Retina (tissue), 1 donor: ENCODE measurements around the gene NRF1.

ENCODE experiments used
- DNase-seq: peaks from one replicate; pipeline ENCODE4 v3.0.0-alpha.2; 2016

NRF1 gene

DNA sequence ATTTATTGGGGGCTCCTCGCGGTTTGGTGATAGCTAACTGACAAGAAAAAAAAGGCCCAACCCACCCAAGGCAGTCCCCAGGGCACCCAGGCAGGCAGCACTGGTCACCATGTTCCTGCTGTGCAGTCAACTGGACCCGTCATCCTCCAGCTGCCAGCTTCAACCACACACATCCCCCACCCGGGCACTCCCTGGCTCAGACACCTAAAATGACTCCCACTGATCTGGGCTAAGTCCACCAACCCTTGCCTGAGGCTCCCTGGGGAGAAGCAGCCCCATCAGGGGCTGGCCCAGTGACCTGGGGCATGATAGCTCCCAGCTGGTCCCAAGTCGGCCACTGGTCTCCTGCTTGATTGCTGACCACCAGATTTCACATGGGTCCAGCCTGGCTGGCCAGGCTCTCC lies 161.8 kb downstream of the NRF1 start:
- DNase-seq, result peak; percentile 24

DNA sequence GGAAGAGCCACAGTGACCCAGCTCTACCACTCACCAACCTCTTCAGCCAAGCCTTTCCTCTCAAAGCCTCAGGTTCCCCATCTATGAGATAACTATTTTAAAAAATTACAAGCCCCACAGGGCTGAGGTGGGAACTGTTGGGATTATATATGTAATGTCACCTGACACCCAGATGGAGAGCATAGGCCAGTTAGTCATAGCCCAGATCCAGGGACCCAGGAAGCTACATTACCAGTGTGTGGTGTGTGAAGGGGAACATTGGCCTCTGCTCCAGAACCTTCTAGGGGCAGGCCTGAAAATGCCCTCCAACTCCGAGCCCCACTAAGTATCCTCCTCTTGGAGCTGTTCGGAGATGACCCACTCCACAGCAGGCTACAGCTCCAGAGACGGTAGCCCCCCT lies 162.4 kb downstream of the NRF1 start:
- DNase-seq, result no peak

GRCh38 chr7:129774359-129774758 lies 162.8 kb downstream of the NRF1 start:
- peak; percentile 55 for DNase-seq

GRCh38 chr7:129774871-129775694 lies 163.6 kb downstream of the NRF1 start:
- DNase-seq, result no peak

- DNase-seq, result no peak
Measured at GRCh38 chr7:129775695-129776361, 164.3 kb downstream of the NRF1 start.

- no peak for DNase-seq
Measured at GRCh38 chr7:129776362-129776722, 164.8 kb downstream of the NRF1 start.

GRCh38 chr7:129777195-129777844 lies 165.8 kb downstream of the NRF1 start:
- peak; percentile 60 for DNase-seq

- peak; percentile 71 for DNase-seq
Measured at GRCh38 chr7:129777993-129778769, 166.7 kb downstream of the NRF1 start.

DNA sequence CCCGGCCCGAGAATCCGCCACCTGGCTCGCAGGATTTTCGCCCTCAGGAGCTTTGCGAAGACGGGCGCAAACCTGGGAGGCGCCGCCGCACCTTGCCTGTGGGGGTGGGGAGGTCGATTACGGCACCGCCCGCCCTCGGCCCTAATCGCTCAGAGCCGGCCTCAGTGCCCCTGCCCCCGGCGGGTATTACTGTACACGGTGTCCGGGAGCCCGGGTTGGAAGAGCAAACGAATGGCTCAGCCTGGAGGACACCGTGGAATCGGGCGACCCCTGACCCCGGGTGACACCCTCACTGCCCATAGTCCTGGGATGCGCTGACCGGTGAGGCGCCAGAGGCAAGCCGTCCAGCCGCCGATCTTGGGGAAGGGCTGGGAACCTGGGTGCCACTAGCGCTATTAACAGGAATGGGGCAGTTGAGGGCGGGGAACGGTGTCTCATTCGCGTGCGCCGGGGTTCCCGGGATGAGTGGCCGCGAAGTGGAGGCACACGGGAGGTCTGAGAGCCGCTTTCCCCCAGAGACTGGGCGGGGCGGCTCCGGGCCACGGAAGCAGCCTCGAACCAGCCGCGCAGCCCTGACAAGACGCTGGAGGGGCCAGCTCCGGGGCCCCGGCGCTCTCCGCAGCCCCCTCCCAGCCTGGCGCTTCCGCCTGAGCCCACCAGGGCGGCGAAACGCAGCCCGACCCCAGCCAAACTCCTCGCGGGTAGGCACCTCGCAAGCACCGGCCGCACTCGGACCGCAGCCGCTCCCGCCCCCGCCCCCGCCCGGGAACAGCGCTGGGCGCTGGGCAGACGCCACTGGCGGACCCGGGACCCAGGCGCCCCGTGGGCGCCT lies 167.5 kb downstream of the NRF1 start:
- DNase-seq, result peak; percentile 54

DNA sequence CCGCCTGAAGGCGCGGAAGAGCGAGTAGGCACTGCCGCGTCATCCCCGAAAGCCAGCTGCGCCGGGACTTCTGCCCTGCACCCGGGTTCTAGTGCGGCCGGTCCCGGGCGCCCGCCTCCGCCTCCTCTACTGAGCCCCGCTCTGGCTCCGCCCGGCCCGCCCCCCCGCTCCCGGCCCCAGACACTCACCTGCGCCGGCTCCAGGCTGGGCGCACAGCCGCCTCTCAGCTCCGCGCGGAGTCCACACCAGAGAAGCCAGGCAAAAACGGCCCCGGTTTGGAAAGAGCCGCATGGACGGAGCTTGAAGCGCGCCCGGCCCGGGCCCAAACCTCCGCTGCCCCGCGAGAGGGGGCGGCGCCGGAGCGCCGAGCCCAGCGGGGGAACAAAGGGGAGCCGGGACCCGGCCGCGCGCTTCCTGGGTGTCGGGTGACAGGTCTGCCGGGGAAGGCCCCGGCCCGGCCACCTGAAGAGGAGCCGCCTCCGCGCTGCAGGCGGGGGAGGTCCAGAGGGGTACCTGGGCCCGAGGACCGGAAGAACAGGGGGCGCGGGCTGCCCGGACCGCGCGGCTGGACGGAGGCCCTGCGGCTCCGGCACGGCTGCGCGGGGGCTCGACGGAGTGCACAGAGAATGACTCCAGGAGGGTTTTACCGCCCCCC lies 168.2 kb downstream of the NRF1 start:
- peak; percentile 64 for DNase-seq

- peak; percentile 67 for DNase-seq
Measured at GRCh38 chr7:129780257-129780973, 168.9 kb downstream of the NRF1 start.

GRCh38 chr7:129780974-129781927 lies 169.7 kb downstream of the NRF1 start:
- peak; percentile 65 for DNase-seq

DNA sequence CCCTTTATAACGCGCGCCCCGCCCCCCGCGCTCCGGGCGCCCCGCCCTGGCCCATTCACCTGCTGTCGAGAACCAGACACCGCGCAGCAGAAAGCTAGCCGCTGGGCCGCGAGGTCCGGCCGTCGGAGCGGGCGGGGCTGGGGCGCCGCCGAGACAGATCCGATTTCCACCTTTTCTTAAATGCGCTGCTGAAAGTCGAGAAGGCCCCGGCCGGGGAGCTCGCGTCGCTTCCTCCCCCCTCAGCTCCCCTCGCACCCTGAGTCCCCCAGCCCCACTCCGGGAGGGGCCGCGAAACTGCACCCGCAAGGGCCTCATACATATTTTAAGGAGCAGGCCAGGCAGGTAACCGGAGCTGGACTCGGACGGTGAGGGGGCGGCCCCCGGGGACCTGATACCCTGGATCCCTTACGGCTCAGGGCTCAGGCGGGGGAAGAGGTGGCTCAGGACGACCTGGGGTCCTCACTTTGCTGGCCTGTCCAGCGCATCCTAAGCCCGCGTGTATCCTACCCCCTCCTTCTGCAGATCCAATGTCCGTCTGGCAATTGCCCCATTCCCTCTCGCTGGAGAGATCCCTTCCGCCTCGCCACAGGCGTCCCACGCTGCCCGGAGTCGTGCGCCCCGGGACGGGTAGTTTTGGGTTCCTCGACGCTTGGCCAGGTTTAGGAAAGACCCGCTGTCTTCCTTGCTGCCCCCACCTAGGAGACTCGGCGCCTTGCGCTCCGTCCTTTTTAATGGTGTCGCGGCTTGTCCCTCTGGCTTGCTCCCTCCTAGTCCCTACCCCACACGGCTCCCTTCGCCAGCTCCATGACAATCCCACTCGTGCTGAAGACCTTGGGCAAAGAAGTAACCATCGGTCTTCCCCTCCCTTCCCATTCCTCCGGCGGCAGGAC lies 170.7 kb downstream of the NRF1 start:
- peak; percentile 68 for DNase-seq

DNA sequence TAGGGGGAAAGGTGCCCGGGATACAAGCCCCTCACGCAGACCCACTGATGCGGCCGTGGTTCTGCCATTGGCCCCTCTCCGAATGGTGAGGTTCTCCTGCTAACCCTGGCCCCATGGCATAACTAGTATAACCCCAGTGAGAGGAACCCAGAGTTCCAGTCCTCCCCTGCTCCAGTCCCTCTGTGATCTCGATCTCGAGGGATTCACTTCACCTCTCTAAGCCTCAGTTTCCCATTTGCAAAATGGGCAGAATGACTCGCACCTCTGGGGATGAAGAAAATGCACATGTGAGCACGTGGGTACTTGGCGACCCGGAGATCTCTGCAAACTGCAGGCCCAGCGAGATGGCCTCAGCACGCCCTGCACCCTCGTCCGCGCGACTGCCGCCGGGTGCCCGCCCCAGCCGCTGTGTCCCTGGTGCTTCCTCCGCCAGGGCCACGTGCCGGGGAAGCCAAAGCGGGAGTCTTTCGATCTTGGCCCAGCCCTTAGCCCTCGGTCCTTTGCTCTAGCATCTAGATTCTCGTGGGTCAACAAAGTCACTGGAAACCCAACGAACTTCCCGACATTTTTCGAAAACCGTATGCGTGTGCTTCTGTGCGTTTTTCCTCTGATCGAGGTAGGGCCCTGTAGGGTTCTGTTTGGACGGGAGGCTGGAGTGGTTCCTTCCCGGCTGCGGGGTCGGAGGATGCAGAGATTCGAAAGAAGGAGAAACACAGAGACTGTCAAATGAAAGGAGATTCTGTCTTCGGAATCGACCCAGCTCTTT lies 171.5 kb downstream of the NRF1 start:
- peak; percentile 71 for DNase-seq

- DNase-seq, result no peak
Measured at GRCh38 chr7:129783584-129783919, 172.0 kb downstream of the NRF1 start.

DNA sequence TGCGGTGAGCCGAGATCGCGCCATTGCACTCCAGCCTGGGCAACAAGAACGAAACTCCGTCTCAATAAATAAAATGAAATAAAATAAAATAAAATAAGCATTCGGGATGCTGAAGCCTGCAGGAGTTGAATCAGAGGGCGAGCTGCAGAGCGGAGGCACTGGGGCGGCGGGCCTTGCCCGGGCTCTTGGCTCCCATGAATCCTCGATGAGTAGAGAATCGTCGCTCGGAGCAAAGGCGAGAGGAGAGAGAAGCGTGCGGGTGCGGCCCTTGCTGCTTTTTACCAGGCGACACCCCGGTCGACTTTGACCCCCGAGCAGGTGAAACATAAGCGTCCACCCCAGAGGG lies 172.9 kb downstream of the NRF1 start:
- peak; percentile 55 for DNase-seq

GRCh38 chr7:129784783-129785684 lies 173.5 kb downstream of the NRF1 start:
- peak; percentile 59 for DNase-seq
